Activated naive CD4-positive, alpha-beta T cell treated with anti-CD3 and anti-CD28 coated beads, Interleukin-2, amount 10 ng/mL, durations not matched to agents 5 hours and 36 hours (primary cell): ENCODE data around the gene SIAE. TPM values are rescaled to one million over a fixed set of nuclear protein-coding genes. Genes with fewer than 3 reads are reported as not detected.

Experiments
- total RNA-seq, 2 experiments: library from RNA; stranded (reverse); gene quantifications; one replicate each; pipeline ENCODE4 v1.2.3, GENCODE V29; 2021

SIAE gene
- 1 to 10 TPM; 7.8 to 8.1 TPM for total RNA-seq

GRCh38 chr11:124673333-124674167, at the start of gene SIAE, which contains the start of gene SPA17:
SIAE (minus strand) TSS chr11:124673739; CDS start chr11:124673708, 31 bp downstream.
SPA17 (plus strand) TSS chr11:124673904; CDS start chr11:124675265, 1,361 bp downstream.

GRCh38 chr11:124622531-124623451, 50.7 kb downstream of the SIAE start, which contains the start of gene TBRG1:
TBRG1 (plus strand) TSS chr11:124622864; CDS start chr11:124623084, 220 bp downstream.

GRCh38 chr11:124611064-124611463, 62.5 kb downstream of the SIAE start, which contains the start of gene PANX3:
PANX3 (plus strand) TSS chr11:124611428; CDS start chr11:124611557, 129 bp downstream.

Other genes starting within 250 kb of the SIAE start
- gene OR8B4, start 248.9 kb downstream of the SIAE start, total RNA-seq: not detected
- gene OR8B8, start 228.0 kb downstream of the SIAE start, total RNA-seq: not detected
- not detected for gene OR8B12, start 130.1 kb downstream of the SIAE start, total RNA-seq
- not detected for gene OR8A1, start 103.7 kb downstream of the SIAE start, total RNA-seq
- gene PANX3, start 62.3 kb downstream of the SIAE start, total RNA-seq: not detected
- 10 to 100 TPM; 39.9 to 41.9 TPM for gene TBRG1, start 50.9 kb downstream of the SIAE start, total RNA-seq
- gene SPA17, start 165 bp upstream of the SIAE start, total RNA-seq: 1 to 10 TPM; 1.5 to 2.9 TPM
- 1 to 10 TPM; 6.8 to 8.2 TPM for gene NRGN, start 66.2 kb upstream of the SIAE start, total RNA-seq
- under 1 TPM; 0.93 to 0.94 TPM for gene VSIG2, start 78.5 kb upstream of the SIAE start, total RNA-seq
- 1 to 10 TPM; 1.7 to 2.7 TPM for gene ESAM, start 88.6 kb upstream of the SIAE start, total RNA-seq
- gene MSANTD2, start 126.7 kb upstream of the SIAE start, total RNA-seq: 10 to 100 TPM in 1 of 2 experiments, 1 to 10 TPM in 1; 8.7 to 11.4 TPM
- 10 to 100 TPM; 14.9 to 15.9 TPM for gene ROBO3, start 191.7 kb upstream of the SIAE start, total RNA-seq
- gene ROBO4, start 224.1 kb upstream of the SIAE start, total RNA-seq: not detected
- gene HEPN1, start 245.5 kb upstream of the SIAE start, total RNA-seq: not detected